OCI-LY1 (cell line): ENCODE results near the gene PASK.

ENCODE experiments used
- EZH2 ChIP-seq: fragments of 200-600 bp; sonication (generic), shearing (Covaris generic); IDR thresholded peaks from 2 replicates; pipeline ENCODE4 v1.8.0; 2017; ENCODE audit warnings: borderline replicate concordance, mixed run types, mild to moderate bottlenecking, antibody characterized with exemption, low read length, moderate library complexity, mixed read lengths
- TF ChIP-seq, protein P1 (sequence below): fragments of 200-600 bp; sonication (generic), shearing (Covaris generic); IDR thresholded peaks from 2 replicates; pipeline ENCODE4 v1.5.1; 2017; ENCODE audit warnings: mild to moderate bottlenecking, antibody characterized with exemption, low read length, moderate library complexity, mixed read lengths

DNA sequence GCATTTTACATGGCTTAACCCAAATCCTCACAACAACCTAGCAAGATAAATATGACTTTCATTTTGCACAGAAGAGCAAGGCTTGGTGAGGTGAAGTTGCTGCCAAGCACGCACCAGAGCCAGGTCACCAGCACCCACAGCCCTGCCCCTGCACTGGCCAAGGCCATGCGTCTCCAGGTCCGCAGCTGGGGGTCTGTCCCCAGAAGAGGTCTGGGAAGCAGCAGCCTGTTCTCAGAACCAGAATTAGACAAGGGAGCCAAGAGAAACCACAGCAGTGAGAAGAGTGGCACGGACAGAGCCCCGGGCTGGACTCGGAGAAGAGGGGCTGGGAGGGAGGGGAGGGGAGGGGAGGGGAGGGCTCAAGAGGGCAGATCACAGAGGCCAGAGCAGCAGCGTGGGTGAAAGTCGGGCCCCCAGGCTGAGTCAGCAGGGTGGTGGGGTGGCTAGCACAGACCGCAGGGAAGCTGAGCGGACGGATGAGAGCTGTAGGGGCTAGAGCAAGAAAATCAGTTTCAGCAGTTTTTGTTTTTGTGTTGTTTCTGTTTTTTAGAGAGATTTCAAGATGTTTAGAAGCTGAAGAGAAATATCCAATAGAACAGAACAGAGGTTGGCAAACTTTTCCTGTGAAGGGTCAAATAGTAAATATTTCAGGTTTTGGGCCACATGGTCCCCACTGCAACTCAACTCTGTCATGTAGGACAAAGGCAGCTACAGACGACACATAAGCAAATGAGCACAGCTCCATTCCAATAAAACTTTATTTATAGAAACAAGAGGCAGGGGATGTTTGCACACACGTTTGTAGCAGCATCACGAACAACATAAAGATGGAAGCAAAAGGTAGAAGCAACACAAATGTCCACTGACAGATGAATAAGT lies 39.8 kb downstream of the PASK start:
- TF ChIP-seq, protein P1, sequence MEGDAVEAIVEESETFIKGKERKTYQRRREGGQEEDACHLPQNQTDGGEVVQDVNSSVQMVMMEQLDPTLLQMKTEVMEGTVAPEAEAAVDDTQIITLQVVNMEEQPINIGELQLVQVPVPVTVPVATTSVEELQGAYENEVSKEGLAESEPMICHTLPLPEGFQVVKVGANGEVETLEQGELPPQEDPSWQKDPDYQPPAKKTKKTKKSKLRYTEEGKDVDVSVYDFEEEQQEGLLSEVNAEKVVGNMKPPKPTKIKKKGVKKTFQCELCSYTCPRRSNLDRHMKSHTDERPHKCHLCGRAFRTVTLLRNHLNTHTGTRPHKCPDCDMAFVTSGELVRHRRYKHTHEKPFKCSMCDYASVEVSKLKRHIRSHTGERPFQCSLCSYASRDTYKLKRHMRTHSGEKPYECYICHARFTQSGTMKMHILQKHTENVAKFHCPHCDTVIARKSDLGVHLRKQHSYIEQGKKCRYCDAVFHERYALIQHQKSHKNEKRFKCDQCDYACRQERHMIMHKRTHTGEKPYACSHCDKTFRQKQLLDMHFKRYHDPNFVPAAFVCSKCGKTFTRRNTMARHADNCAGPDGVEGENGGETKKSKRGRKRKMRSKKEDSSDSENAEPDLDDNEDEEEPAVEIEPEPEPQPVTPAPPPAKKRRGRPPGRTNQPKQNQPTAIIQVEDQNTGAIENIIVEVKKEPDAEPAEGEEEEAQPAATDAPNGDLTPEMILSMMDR, result no peak
- no peak for TF ChIP-seq EZH2
